Ovary (tissue), 3 donors: ENCODE measurements around the gene MATN4.

Experiments
- EP300 ChIP-seq: sonication (generic); formaldehyde crosslinking; IDR thresholded peaks from one replicate; pipeline ENCODE4 v1.6.1; 2017; ENCODE audit warnings: antibody characterized with exemption
- TF ChIP-seq, protein P1 (sequence below), 3 donors: fragments of 450-650 bp in 2 of 3; fragments of 200-600 bp in 1 of 3; IDR thresholded peaks; one replicate each; pipeline versions ENCODE4 v1.5.1 to v1.8.0; 2016 to 2022; ENCODE audit warnings: antibody characterized with exemption in 3 of 3, mild to moderate bottlenecking in 1 of 3
- donor health status: DM: no; HTN: no; CAD: no.

DNA sequence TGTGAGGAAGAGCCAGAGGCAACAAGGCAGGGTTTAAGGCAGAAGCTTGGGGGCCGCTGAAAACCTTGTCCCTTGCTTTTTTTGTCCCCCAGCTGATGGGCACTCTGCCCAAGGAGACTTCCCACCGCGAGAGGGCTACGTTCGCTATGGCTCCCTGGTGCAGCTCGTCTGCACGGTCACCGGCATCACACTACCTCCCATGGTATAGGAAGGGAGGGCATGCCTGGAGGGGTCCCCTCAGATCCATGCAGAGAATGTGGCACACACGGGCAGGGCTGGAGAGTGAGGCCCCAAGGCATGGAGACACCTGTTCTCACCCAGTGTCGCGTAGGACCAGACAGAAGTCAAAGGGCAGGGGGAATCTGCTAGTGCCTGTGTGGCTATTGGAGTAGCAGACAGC lies 5.8 kb upstream of the MATN4 start:
- TF ChIP-seq EP300 = no peak
- TF ChIP-seq, protein P1, sequence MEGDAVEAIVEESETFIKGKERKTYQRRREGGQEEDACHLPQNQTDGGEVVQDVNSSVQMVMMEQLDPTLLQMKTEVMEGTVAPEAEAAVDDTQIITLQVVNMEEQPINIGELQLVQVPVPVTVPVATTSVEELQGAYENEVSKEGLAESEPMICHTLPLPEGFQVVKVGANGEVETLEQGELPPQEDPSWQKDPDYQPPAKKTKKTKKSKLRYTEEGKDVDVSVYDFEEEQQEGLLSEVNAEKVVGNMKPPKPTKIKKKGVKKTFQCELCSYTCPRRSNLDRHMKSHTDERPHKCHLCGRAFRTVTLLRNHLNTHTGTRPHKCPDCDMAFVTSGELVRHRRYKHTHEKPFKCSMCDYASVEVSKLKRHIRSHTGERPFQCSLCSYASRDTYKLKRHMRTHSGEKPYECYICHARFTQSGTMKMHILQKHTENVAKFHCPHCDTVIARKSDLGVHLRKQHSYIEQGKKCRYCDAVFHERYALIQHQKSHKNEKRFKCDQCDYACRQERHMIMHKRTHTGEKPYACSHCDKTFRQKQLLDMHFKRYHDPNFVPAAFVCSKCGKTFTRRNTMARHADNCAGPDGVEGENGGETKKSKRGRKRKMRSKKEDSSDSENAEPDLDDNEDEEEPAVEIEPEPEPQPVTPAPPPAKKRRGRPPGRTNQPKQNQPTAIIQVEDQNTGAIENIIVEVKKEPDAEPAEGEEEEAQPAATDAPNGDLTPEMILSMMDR (IDR thresholded peaks at IDR 0.05) = no peak
